MM.1S (cell line): Measurements from ENCODE around the gene KAT5.
"Not testable (repeated sequence)": the region's sequence is repeated elsewhere in the genome, so short reads cannot be mapped to it uniquely, and the experiment has no call there.

Source experiments
- DNase-seq: peaks from one replicate; pipeline ENCODE4 v3.0.0-alpha.2; 2015
- H2AFZ ChIP-seq: fragments of 300-600 bp; sonication (generic); 2 replicates; pipeline ENCODE4 v1.6.0; 2016; ENCODE audit warnings: antibody characterized with exemption, low read length
- H3F3A ChIP-seq: fragments of 300-600 bp; sonication (generic); 2 replicates; pipeline ENCODE4 v1.6.1; 2016; ENCODE audit warnings: mild to moderate bottlenecking, antibody characterized with exemption, low read length, moderate library complexity, mixed read lengths; ENCODE audit not compliant: insufficient read depth
- H3K27ac ChIP-seq: fragments of 300-600 bp; sonication (generic); 2 replicates; pipeline ENCODE4 v1.5.1; 2016; ENCODE audit warnings: mild to moderate bottlenecking, low read length
- H3K27me3 ChIP-seq: fragments of 300-600 bp; sonication (generic); replicated peaks from 2 replicates; pipeline ENCODE4 v1.6.0; 2016; ENCODE audit warnings: low read length; ENCODE audit not compliant: insufficient read depth
- H3K36me3 ChIP-seq: fragments of 300-600 bp; sonication (generic); replicated peaks from 2 replicates; pipeline ENCODE4 v1.6.1; 2016; ENCODE audit warnings: mild to moderate bottlenecking, low read length, mixed read lengths; ENCODE audit not compliant: insufficient read depth
- H3K4me1 ChIP-seq: fragments of 300-600 bp; sonication (generic); 2 replicates; pipeline ENCODE4 v1.6.1; 2016; ENCODE audit warnings: low read length, mixed read lengths
- H3K4me2 ChIP-seq: fragments of 300-600 bp; sonication (generic); 2 replicates; pipeline ENCODE4 v1.6.0; 2016; ENCODE audit warnings: low read depth, low read length
- H3K4me3 ChIP-seq: fragments of 300-600 bp; sonication (generic); 2 replicates; pipeline ENCODE4 v1.5.1; 2016; ENCODE audit warnings: low read length, mixed read lengths
- H3K79me2 ChIP-seq: fragments of 300-600 bp; sonication (generic); 2 replicates; pipeline ENCODE4 v1.6.1; 2016; ENCODE audit warnings: mixed run types, low read length, mixed read lengths
- H3K9ac ChIP-seq: fragments of 300-600 bp; sonication (generic); 2 replicates; pipeline ENCODE4 v1.6.1; 2016; ENCODE audit warnings: low read length, mixed read lengths
- H3K9me2 ChIP-seq: fragments of 300-600 bp; sonication (generic); replicated peaks from 2 replicates; pipeline ENCODE4 v1.6.1; 2016; ENCODE audit warnings: mild to moderate bottlenecking, low read length, mixed read lengths; ENCODE audit not compliant: insufficient read depth
- H3K9me3 ChIP-seq: fragments of 300-600 bp; sonication (generic); replicated peaks from 2 replicates; pipeline ENCODE4 v1.6.1; 2016; ENCODE audit warnings: mild to moderate bottlenecking, low read length, mixed read lengths; ENCODE audit not compliant: insufficient read depth
- H4K20me1 ChIP-seq: fragments of 300-600 bp; sonication (generic); 2 replicates; pipeline ENCODE4 v1.6.1; 2016; ENCODE audit warnings: mild to moderate bottlenecking, low read length, moderate library complexity, mixed read lengths; ENCODE audit not compliant: insufficient read depth
- EZH2 ChIP-seq: fragments of 300-600 bp; sonication (generic); optimal IDR thresholded peaks from 2 replicates; pipeline ENCODE3; 2017; ENCODE audit warnings: low read depth, mild to moderate bottlenecking, antibody characterized with exemption, low read length, mixed read lengths
- EZH2phosphoT487 ChIP-seq: fragments of 300-600 bp; sonication (generic); IDR thresholded peaks from 2 replicates; pipeline ENCODE4 v1.6.1; 2018; ENCODE audit warnings: antibody characterized with exemption, low read length
- TF ChIP-seq, protein P1 (sequence below): fragments of 300-600 bp; sonication (generic); IDR thresholded peaks from 2 replicates; pipeline ENCODE4 v1.5.1; 2016; ENCODE audit warnings: antibody characterized with exemption, low read length, mixed read lengths

Gene KAT5

DNA sequence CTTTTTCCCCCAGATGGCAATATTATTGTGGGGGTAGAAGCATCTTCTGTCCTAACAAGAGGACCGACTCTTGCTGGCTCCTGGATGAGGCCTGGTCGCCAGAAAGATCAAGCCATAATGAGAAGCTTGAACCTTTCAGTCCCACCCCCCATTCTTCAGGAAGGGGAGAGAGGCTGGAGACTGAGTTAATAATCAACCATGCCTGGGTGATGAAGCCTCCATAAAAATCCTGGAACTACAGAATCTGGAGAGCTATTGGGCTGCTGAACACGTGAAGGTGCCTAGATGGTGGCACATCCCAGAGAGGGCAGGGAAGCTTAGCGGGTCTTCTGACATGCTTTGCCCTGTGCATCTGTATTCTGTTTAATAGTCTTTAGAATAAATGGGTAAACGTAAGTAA is 52.4 kb downstream of the KAT5 start:
- no peak for DNase-seq
- H3K9me2 ChIP-seq, result no peaks in the 10 kb centered on the region
- no peak overlapping the region for H2AFZ ChIP-seq
- H3K4me3 ChIP-seq, result no peak overlapping the region
- H3K27ac ChIP-seq, result no peak overlapping the region
- no peaks in the 10 kb centered on the region for H3K9me3 ChIP-seq
- no peak overlapping the region for H3K9ac ChIP-seq
- no peaks in the 10 kb centered on the region for H3K27me3 ChIP-seq
- H3K4me1 ChIP-seq, result no peaks in the 10 kb centered on the region
- H4K20me1 ChIP-seq, result no peaks in the 10 kb centered on the region
- H3K36me3 ChIP-seq, result no peaks in the 10 kb centered on the region
- no peaks in the 10 kb centered on the region for H3K79me2 ChIP-seq
- H3F3A ChIP-seq, result no peaks in the 10 kb centered on the region
- no peak for TF ChIP-seq EZH2phosphoT487
- no peak for TF ChIP-seq EZH2
- no peak overlapping the region for H3K4me2 ChIP-seq

DNA sequence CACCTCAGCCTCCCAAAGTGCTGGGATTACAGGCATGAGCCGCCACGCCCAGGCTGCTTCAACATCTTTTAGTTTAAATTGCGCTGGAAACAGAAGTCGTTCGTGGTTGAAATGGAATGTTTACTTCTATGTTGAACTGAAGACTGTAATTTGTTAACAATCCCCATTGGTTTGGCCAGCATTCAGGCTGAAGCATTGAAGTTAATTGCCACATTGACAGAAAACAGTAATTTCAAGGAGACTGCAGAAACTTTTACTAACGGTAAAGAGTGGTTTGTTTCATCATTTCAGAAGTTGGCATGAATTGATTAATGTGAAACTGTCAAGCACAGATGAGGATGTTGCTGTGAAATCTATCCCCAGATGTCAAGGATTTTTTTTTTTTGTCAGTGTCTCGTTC is 54.5 kb downstream of the KAT5 start:
- no peak overlapping the region for H3K4me2 ChIP-seq
- no peaks in the 10 kb centered on the region for H3F3A ChIP-seq
- no peaks in the 10 kb centered on the region for H3K79me2 ChIP-seq
- no peak overlapping the region for H3K4me3 ChIP-seq
- no peak for TF ChIP-seq EZH2
- TF ChIP-seq, protein P1, sequence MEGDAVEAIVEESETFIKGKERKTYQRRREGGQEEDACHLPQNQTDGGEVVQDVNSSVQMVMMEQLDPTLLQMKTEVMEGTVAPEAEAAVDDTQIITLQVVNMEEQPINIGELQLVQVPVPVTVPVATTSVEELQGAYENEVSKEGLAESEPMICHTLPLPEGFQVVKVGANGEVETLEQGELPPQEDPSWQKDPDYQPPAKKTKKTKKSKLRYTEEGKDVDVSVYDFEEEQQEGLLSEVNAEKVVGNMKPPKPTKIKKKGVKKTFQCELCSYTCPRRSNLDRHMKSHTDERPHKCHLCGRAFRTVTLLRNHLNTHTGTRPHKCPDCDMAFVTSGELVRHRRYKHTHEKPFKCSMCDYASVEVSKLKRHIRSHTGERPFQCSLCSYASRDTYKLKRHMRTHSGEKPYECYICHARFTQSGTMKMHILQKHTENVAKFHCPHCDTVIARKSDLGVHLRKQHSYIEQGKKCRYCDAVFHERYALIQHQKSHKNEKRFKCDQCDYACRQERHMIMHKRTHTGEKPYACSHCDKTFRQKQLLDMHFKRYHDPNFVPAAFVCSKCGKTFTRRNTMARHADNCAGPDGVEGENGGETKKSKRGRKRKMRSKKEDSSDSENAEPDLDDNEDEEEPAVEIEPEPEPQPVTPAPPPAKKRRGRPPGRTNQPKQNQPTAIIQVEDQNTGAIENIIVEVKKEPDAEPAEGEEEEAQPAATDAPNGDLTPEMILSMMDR, result no peak
- no peak for TF ChIP-seq EZH2phosphoT487
- H3K9ac ChIP-seq, result no peak overlapping the region
- no peak overlapping the region for H2AFZ ChIP-seq
- no peaks in the 10 kb centered on the region for H3K27me3 ChIP-seq
- DNase-seq, result no peak
- H3K27ac ChIP-seq, result no peak overlapping the region
- no peaks in the 10 kb centered on the region for H3K9me2 ChIP-seq
- no peaks in the 10 kb centered on the region for H3K4me1 ChIP-seq
- H3K9me3 ChIP-seq, result no peaks in the 10 kb centered on the region
- no peaks in the 10 kb centered on the region for H4K20me1 ChIP-seq
- H3K36me3 ChIP-seq, result no peaks in the 10 kb centered on the region

DNA sequence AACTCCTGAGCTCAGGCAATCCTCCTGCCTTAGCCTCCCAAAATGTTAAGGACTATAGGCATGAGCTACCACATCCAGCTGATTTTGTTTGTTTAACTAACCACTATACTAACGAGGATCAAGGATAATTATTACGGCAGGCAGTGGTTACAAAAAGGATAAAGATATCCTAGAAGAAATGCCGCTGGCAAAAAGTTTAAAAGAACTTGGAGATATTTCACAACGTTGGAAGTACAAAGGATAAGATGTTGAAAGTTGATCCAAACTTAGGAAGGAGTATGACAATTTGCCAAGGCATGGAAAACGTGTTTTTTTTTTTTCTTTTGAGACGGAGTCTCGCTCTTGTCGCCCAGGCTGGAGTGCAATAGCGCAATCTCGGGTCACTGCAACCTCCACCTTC is 55.4 kb downstream of the KAT5 start:
- H3K9me2 ChIP-seq, result no peaks in the 10 kb centered on the region
- H3K27me3 ChIP-seq, result no peaks in the 10 kb centered on the region
- TF ChIP-seq, protein P1, result no peak
- TF ChIP-seq EZH2 (no peak), EZH2phosphoT487 (no peak)
- H3K9me3 ChIP-seq, result no peaks in the 10 kb centered on the region
- H4K20me1 ChIP-seq, result no peaks in the 10 kb centered on the region
- H3K4me3 ChIP-seq, result no peak overlapping the region
- H3F3A ChIP-seq, result no peaks in the 10 kb centered on the region
- no peak overlapping the region for H3K4me2 ChIP-seq
- no peak overlapping the region for H3K9ac ChIP-seq
- no peak for DNase-seq
- no peak overlapping the region for H3K27ac ChIP-seq
- no peak overlapping the region for H2AFZ ChIP-seq
- no peaks in the 10 kb centered on the region for H3K4me1 ChIP-seq
- H3K36me3 ChIP-seq, result no peaks in the 10 kb centered on the region
- H3K79me2 ChIP-seq, result no peaks in the 10 kb centered on the region

DNA sequence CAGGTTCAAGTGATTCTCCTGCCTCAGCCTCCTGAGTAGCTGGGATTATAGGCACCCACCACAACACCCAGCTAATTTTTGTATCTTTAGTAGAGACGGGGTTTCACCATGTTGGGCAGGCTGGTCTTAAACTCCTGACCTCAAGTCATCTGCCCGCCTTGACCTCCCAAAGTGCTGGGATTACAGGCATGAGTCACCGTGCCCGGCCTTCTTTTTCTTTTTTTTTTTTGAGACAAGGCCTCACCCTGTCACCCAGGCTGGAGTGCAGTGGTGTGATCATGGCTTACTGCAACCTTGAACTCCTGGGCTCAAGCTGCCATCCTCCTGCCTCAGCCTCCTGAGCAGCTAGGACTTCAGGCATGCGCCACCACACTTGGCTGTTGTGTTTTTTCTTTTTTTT is 55.8 kb downstream of the KAT5 start:
- not testable (repeated sequence) for H2AFZ ChIP-seq, H3K9me3 ChIP-seq, H3K36me3 ChIP-seq, H3K4me1 ChIP-seq, H3K79me2 ChIP-seq, H3K27me3 ChIP-seq, H3K4me2 ChIP-seq, H3K27ac ChIP-seq, H3K9me2 ChIP-seq, H4K20me1 ChIP-seq, DNase-seq, H3K4me3 ChIP-seq, H3K9ac ChIP-seq, H3F3A ChIP-seq
